CD14-positive monocyte (primary cell): Measurements from ENCODE around the gene JAKMIP2. TPM values are rescaled to one million over a fixed set of nuclear protein-coding genes. Genes with fewer than 3 reads are reported as not detected.

Experiments
- DNase-seq, 3 donors: peaks; one replicate each; pipeline ENCODE4 v3.0.0-alpha.2; 2011 to 2022
- H2AFZ ChIP-seq: 2 replicates; pipeline ENCODE4 v1.6.0; 2012; ENCODE audit warnings: mild to moderate bottlenecking, low read depth, low read length, inconsistent platforms; ENCODE audit not compliant: insufficient read depth, poor library complexity, severe bottlenecking
- H3K27ac ChIP-seq, 2 donors: 1 replicate in 1 of 2; 2 replicates in 1 of 2; pipeline ENCODE4 v1.5.1; 2012 to 2013; ENCODE audit warnings: low read length in 2 of 2, control low read depth in 1 of 2, inconsistent platforms in 1 of 2, low read depth in 1 of 2, mild to moderate bottlenecking in 1 of 2
- H3K27me3 ChIP-seq, 2 donors: one replicate each; pipeline versions ENCODE4 v1.6.0 to v1.6.1; 2011 to 2013; ENCODE audit warnings: low read length in 2 of 2; ENCODE audit not compliant: control insufficient read depth in 2 of 2, insufficient read depth in 2 of 2
- H3K36me3 ChIP-seq, 2 donors: replicated peaks in 1 of 2; 1 replicate in 1 of 2; 2 replicates in 1 of 2; pipeline versions ENCODE4 v1.5.1 to v1.6.1; 2012 to 2013; ENCODE audit warnings: low read length in 2 of 2, control low read depth in 1 of 2, inconsistent platforms in 1 of 2, mild to moderate bottlenecking in 1 of 2; ENCODE audit not compliant: insufficient read depth in 2 of 2, control insufficient read depth in 1 of 2
- H3K4me1 ChIP-seq, 2 donors: 1 replicate in 1 of 2; 2 replicates in 1 of 2; pipeline versions ENCODE4 v1.5.1 to v1.6.1; 2012 to 2013; ENCODE audit warnings: low read length in 2 of 2, control low read depth in 1 of 2, inconsistent platforms in 1 of 2, mild to moderate bottlenecking in 1 of 2, moderate library complexity in 1 of 2; ENCODE audit not compliant: insufficient read depth in 2 of 2, control insufficient read depth in 1 of 2
- H3K4me2 ChIP-seq: replicated peaks from 2 replicates; pipeline ENCODE3; 2012; ENCODE audit warnings: low read length, moderate library complexity, mild to moderate bottlenecking; ENCODE audit not compliant: poor library complexity, severe bottlenecking; ENCODE audit errors: extremely low read depth
- H3K4me3 ChIP-seq, 3 experiments: fragments of 200-600 bp in 1 of 3; sonication (generic) in 1 of 3; replicated peaks in 1 of 3; 1 replicate in 2 of 3; 2 replicates in 1 of 3; pipeline ENCODE4 v1.5.1; 2011 to 2013; ENCODE audit warnings: low read length in 3 of 3, mild to moderate bottlenecking in 3 of 3, control low read depth in 2 of 3, low read depth in 2 of 3, inconsistent platforms in 1 of 3, moderate library complexity in 1 of 3
- H3K79me2 ChIP-seq: 2 replicates; pipeline ENCODE4 v1.6.0; 2012; ENCODE audit warnings: mild to moderate bottlenecking, control low read depth, inconsistent platforms, low read length, moderate library complexity; ENCODE audit not compliant: insufficient read depth
- H3K9ac ChIP-seq: 2 replicates; pipeline ENCODE4 v1.6.0; 2017; ENCODE audit warnings: low read length, mild to moderate bottlenecking; ENCODE audit not compliant: insufficient read depth, poor library complexity, severe bottlenecking
- H3K9me3 ChIP-seq, 2 donors: replicated peaks in 1 of 2; 1 replicate in 1 of 2; 2 replicates in 1 of 2; pipeline versions ENCODE4 v1.5.1 to v1.6.1; 2012 to 2013; ENCODE audit warnings: low read length in 2 of 2, control low read depth in 1 of 2; ENCODE audit not compliant: control insufficient read depth in 1 of 2, insufficient read depth in 1 of 2
- H4K20me1 ChIP-seq: 2 replicates; pipeline ENCODE4 v1.6.0; 2012; ENCODE audit warnings: mild to moderate bottlenecking, low read length, control low read depth, moderate library complexity; ENCODE audit not compliant: insufficient read depth
- H3K27ac Mint-ChIP-seq, 7 donors: one replicate each; pipeline ENCODE4 v1.8.0; 2020; ENCODE audit warnings: mild to moderate bottlenecking in 7 of 7, mixed read lengths in 7 of 7, moderate library complexity in 6 of 7, inconsistent platforms in 2 of 7
- H3K27me3 Mint-ChIP-seq, 3 donors: one replicate each; pipeline ENCODE4 v1.8.0; 2021 to 2022; ENCODE audit warnings: low read depth in 3 of 3, mild to moderate bottlenecking in 3 of 3, mixed read lengths in 3 of 3, moderate library complexity in 3 of 3, inconsistent platforms in 1 of 3
- H3K36me3 Mint-ChIP-seq, 2 donors: one replicate each; pipeline ENCODE4 v1.8.0; 2020; ENCODE audit warnings: mixed read lengths in 2 of 2, inconsistent platforms in 1 of 2, mild to moderate bottlenecking in 1 of 2
- H3K4me1 Mint-ChIP-seq: one replicate; pipeline ENCODE4 v1.8.0; 2020; ENCODE audit warnings: mild to moderate bottlenecking, mixed read lengths
- H3K4me3 Mint-ChIP-seq, 2 donors: one replicate each; pipeline ENCODE4 v1.8.0; 2020; ENCODE audit warnings: mild to moderate bottlenecking in 2 of 2, mixed read lengths in 2 of 2, moderate library complexity in 1 of 2
- H3K9me3 Mint-ChIP-seq, 7 donors: one replicate each; pipeline ENCODE4 v1.8.0; 2020 to 2022; ENCODE audit warnings: mixed read lengths in 7 of 7, mild to moderate bottlenecking in 6 of 7, moderate library complexity in 6 of 7, inconsistent platforms in 2 of 7
- WGBS: methylation state at CpG from one replicate; pipeline ENCODE4 v1.1.5; 2013; ENCODE audit warnings: missing lambda C conversion rate; ENCODE audit not compliant: insufficient coverage; 5-methylcytosine and 5-hydroxymethylcytosine counted together
- intact Hi-C, 2 donors: fragments of 100-400 bp; cut with micrococcal nuclease; formaldehyde crosslinking; loops; one replicate each; pipeline versions ENCODE4 v1.15.0 to v1.15.1; 2023
- polyA plus RNA-seq, 3 donors: library from polyadenylated mRNA; depleted of rRNA in 1 of 3; unstranded in 2 of 3; stranded (reverse) in 1 of 3; fragments of 300-500 nt in 2 of 3; fragments of >200 nt in 1 of 3; fragmentation: Illumina TruSeq in 2 of 3; gene quantifications; 1 replicate in 2 of 3; 2 replicates in 1 of 3; pipeline ENCODE4 v1.2.3, GENCODE V29; 2012 to 2021
- TF ChIP-seq, protein P1 (sequence below): fragments of 200-600 bp; IDR thresholded peaks from one replicate; pipeline ENCODE4 v1.8.0; 2022; ENCODE audit warnings: antibody characterized with exemption, mild to moderate bottlenecking

JAKMIP2 gene
- polyA plus RNA-seq, 3 donors, result 0.02 TPM; not detected in 2

DNA sequence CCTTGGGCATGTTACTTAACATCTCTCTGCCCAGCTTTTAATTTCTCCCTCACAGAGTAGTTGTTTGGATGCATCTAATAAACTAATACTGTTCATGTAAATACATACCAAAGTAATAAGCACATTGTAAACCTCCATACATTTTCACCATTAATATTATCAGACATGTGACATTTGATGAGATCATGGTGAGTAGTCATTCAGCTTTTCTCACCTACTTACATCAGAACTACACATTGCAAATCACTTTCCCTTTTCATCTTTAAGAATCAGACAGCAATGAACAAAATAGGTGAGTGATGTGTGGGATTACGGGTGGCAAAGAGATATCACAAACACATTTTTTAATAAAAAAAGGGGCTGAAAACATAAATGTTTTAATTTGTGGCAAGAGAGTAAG, 89.3 kb downstream of the JAKMIP2 start:
- H3K9ac ChIP-seq, result no peak overlapping the region
- H3K4me1 Mint-ChIP-seq, result no peaks in the 10 kb centered on the region
- no peak overlapping the region for H3K4me3 Mint-ChIP-seq
- peaks cover 9 to 18% (median 15%) of the 10 kb centered on the region in 7 donors for H3K9me3 Mint-ChIP-seq
- H3K27ac ChIP-seq, result no peak overlapping the region
- no peak overlapping the region for H3K4me2 ChIP-seq
- no peaks in the 10 kb centered on the region for H4K20me1 ChIP-seq
- H2AFZ ChIP-seq, result no peak overlapping the region
- no peaks in the 10 kb centered on the region for H3K36me3 ChIP-seq
- TF ChIP-seq, protein P1, sequence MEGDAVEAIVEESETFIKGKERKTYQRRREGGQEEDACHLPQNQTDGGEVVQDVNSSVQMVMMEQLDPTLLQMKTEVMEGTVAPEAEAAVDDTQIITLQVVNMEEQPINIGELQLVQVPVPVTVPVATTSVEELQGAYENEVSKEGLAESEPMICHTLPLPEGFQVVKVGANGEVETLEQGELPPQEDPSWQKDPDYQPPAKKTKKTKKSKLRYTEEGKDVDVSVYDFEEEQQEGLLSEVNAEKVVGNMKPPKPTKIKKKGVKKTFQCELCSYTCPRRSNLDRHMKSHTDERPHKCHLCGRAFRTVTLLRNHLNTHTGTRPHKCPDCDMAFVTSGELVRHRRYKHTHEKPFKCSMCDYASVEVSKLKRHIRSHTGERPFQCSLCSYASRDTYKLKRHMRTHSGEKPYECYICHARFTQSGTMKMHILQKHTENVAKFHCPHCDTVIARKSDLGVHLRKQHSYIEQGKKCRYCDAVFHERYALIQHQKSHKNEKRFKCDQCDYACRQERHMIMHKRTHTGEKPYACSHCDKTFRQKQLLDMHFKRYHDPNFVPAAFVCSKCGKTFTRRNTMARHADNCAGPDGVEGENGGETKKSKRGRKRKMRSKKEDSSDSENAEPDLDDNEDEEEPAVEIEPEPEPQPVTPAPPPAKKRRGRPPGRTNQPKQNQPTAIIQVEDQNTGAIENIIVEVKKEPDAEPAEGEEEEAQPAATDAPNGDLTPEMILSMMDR, result no peak
- no peaks in the 10 kb centered on the region for H3K27me3 Mint-ChIP-seq
- peaks cover 10 to 13% of the 10 kb centered on the region in 2 donors for H3K9me3 ChIP-seq
- DNase-seq, result no peak
- H3K79me2 ChIP-seq, result no peaks in the 10 kb centered on the region
- H3K36me3 Mint-ChIP-seq, result no peaks in the 10 kb centered on the region
- H3K27me3 ChIP-seq, result no peaks in the 10 kb centered on the region
- H3K27ac Mint-ChIP-seq, result no peak overlapping the region
- no peak overlapping the region for H3K4me3 ChIP-seq
- WGBS, result no CpG with 5 or more reads among the region's 1 CpG
- intact Hi-C loops, result no loop called here
- no peaks in the 10 kb centered on the region for H3K4me1 ChIP-seq

DNA sequence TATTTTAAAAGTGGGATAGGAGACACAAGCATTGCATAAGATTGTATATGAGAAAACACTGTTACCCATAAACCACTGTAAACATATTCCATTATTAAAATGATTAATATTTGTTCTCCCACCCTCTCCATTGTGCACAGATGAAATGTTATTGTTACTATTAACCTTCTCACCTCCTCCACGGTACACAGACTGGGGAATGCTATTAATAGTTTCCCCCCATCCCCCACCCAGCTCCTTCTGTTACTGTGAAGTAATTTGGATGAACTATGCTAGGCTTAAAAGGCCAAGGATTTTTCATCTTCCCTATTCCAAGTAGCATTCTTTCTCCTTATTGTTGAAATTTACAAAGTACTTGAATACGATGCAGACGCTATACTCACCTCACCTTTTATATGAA, 91.4 kb downstream of the JAKMIP2 start:
- no peaks in the 10 kb centered on the region for H3K27me3 ChIP-seq
- no peak overlapping the region for H3K4me3 ChIP-seq
- H4K20me1 ChIP-seq, result no peaks in the 10 kb centered on the region
- 100% methylated on average over 1 of the region's 3 CpGs for WGBS
- H3K4me1 ChIP-seq, result no peaks in the 10 kb centered on the region
- H3K36me3 ChIP-seq, result no peaks in the 10 kb centered on the region
- no peak overlapping the region for H3K4me2 ChIP-seq
- TF ChIP-seq, protein P1, result no peak
- no peak overlapping the region for H3K9ac ChIP-seq
- no peaks in the 10 kb centered on the region for H3K9me3 ChIP-seq
- no peaks in the 10 kb centered on the region for H3K36me3 Mint-ChIP-seq
- H3K4me1 Mint-ChIP-seq, result no peaks in the 10 kb centered on the region
- no peak overlapping the region for H3K27ac Mint-ChIP-seq
- intact Hi-C loops, result no loop called here
- H3K79me2 ChIP-seq, result no peaks in the 10 kb centered on the region
- H3K9me3 Mint-ChIP-seq, result no peaks in the 10 kb centered on the region
- DNase-seq, result no peak
- H3K27ac ChIP-seq, result no peak overlapping the region
- no peak overlapping the region for H2AFZ ChIP-seq
- no peaks in the 10 kb centered on the region for H3K27me3 Mint-ChIP-seq
- no peak overlapping the region for H3K4me3 Mint-ChIP-seq
